Fibroblast of lung (primary cell): Measurements from ENCODE around the gene MAP2K2.

Source experiments
- EZH2 ChIP-seq: IDR thresholded peaks from 2 replicates; pipeline ENCODE4 v1.5.1; 2012; ENCODE audit warnings: low read length, control low read depth, mild to moderate bottlenecking; ENCODE audit errors: missing control alignments
- TF ChIP-seq, protein P1 (sequence below), 2 donors: IDR thresholded peaks in 1 of 2; conservative IDR thresholded peaks in 1 of 2; 1 replicate in 1 of 2; 2 replicates in 1 of 2; pipeline ENCODE4 v1.5.1; 2011 to 2012; ENCODE audit warnings: low read length in 2 of 2, control low read depth in 1 of 2, inconsistent platforms in 1 of 2, low read depth in 1 of 2, mild to moderate bottlenecking in 1 of 2

DNA sequence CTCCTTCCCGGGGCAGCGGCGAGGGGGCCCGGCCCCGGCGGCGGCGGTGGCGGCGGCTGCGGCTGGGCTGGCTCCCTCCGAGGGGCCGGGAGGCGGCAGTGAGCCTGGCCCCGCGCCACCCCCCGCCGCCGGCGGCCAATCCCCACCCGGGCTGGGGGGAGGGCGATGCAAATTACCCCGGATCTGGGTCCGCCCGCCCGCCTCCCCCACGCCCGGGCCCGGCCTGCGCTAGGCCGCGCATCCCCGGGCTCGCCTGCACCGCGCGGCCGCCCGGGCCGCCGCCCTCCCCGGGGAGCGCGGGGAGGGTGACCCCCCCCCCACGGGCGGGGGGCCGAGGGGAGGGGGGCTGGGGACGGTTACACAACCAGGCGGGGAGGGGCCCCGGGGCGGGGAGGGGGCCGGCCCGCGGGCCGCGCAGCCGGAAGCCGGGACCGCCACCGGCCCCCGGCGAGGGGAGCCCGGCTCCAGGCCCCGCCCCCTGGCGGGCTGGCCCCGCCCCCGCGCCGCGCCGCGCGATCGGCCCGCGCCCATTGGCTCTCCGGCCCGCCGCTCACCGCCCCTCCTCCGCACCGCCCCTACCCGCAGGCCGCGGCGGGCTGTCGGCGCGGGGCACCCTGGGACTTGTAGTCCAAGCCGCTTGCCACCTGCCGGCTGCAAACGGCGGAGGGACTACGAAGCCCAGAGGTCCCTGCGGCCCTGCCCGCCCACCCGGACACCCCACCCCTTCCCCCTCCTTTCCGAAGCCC, 58.3 kb downstream of the MAP2K2 start:
- TF ChIP-seq, protein P1, sequence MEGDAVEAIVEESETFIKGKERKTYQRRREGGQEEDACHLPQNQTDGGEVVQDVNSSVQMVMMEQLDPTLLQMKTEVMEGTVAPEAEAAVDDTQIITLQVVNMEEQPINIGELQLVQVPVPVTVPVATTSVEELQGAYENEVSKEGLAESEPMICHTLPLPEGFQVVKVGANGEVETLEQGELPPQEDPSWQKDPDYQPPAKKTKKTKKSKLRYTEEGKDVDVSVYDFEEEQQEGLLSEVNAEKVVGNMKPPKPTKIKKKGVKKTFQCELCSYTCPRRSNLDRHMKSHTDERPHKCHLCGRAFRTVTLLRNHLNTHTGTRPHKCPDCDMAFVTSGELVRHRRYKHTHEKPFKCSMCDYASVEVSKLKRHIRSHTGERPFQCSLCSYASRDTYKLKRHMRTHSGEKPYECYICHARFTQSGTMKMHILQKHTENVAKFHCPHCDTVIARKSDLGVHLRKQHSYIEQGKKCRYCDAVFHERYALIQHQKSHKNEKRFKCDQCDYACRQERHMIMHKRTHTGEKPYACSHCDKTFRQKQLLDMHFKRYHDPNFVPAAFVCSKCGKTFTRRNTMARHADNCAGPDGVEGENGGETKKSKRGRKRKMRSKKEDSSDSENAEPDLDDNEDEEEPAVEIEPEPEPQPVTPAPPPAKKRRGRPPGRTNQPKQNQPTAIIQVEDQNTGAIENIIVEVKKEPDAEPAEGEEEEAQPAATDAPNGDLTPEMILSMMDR (conservative IDR thresholded peaks at IDR 0.05 in 1 of 2, IDR thresholded peaks at IDR 0.05 in 1 of 2; ENCODE audit: low read depth in 1 of 2, low read length in 2 of 2): no peak
- TF ChIP-seq EZH2: no peak
